Fibroblast of skin of abdomen (primary cell): ENCODE results near the gene CDCA5.
"Not testable (repeated sequence)": the region's sequence is repeated elsewhere in the genome, so short reads cannot be mapped to it uniquely, and the experiment has no call there.

Source experiments
- DNase-seq: peaks from one replicate; pipeline ENCODE4 v3.0.0-alpha.2; 2013

CDCA5 gene

GRCh38 chr11:65118891-65119669 is 35.2 kb upstream of the CDCA5 start:
- not testable (repeated sequence) for DNase-seq

DNA sequence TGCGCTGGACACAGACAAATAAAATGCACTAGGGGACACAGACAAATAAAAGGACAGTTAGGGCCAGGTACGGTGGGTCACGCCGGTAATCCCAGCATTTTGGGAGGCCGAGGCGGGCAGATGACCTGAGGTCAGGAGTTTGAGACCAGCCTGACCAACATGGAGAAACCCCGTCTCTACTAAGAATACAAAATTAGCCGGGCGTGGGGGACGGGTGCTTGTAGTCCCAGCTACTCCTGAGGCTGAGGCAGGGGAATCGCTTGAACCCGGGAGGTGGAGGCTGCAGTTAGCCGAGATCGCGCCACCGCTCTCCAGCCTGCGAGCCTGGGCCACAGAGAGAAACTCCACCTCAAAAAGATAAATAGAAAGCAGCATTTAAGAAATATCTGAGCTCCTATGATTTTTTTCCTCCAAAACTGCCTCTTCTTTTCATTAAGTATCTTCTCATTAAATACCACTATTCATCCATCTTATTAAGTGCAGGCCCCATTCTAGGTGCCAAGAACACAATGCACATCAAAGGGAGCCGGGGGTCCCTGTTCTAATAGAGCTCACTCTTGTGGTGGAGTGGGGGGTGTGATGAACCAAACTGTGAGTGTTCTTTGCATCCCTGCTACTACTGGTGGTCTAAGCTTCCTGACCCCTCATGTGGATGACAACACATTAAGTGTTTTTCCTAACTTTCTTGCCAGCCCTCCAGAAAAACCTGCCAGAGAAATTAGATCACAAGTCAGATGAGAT is 34.4 kb upstream of the CDCA5 start:
- no peak for DNase-seq

DNA sequence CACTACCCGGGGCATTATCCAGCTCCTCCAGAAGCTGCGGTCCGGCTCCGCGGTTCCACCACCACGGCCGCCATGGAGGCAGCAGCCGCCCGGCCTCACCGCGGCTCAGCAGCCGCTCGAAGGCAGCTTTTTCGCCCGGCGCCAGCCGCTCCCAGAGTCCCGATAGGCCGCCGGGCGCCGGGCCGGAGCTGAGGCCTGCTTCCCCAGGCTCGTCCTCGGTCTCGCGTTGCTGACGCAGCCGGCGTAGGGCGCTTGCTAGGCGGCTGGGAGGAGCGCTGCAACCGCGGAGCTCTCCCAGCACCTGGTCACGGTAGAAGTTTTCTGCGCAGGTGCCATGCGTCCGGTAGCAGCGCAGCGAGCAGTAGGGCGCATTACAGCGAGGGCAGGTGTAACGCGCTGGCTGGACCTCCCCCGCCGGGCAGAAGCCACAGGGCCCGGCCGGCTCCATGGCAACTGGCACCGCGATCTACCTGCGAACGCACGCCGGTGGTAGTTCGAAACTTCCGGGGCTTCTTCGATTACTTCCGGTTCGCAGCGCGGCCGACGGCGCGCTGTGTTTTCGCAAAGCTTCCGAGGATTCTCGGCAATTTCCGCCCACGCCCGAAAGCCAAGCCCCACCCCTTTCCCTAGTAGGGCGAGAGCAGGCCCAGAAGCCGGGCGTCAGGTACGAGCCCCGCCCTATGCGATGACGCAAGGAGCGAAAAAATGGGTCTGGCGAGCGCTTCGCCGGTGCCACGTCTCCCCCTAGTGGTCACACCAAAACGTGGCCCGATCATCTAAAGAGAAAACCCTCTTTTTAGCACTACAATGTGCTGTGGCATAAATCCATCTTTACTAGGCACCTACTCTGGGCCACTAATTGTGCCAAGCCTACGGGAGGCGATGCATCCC is 33.6 kb upstream of the CDCA5 start, which contains the start of gene ZNHIT2:
ZNHIT2 (minus strand) TSS at position 496 of the 891 bp plus-strand sequence; CDS start at position 448, 48 bp downstream.
- DNase-seq, result peak; percentile 99

DNA sequence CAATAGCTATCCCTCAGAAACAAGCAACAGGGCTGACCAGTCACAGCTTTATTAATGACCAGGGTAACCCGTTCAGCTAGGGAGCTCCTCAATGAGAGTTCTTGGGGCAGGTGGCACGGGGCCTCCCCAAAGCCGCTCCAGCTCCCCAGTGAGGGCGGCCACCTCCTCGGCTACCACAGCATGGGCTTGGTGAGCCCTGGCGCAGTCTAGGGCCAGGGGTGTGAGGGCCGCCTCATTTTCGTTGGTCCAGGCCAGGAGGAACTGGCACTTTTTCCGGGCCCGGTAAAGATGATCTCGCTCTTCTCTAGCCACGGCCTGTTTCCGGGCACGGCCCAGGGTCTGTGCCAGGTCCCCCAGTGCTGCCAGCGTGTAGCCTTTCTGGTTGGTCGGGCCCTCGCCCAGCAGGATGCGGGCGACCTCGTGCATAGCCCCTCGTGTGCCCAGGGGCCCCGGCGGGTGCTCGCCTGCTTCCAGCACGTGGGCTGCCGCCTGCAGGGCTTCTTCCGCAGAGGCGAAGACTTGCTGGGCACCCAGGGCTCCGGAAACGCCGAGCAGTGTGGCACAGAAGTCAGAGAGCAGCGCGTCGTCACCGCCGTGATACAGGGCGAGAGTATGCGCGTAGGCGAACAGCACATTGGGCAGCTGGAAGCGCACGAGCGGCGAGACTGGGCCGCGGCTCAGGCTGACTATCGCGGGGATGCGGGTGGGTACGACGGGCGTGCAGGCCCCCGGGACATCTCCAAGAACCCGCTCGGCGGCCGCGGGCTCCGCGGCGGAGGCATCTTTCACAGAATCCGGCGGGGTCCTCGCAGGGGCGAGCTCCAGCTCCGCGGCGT is 32.7 kb upstream of the CDCA5 start:
- peak; percentile 37 for DNase-seq

DNA sequence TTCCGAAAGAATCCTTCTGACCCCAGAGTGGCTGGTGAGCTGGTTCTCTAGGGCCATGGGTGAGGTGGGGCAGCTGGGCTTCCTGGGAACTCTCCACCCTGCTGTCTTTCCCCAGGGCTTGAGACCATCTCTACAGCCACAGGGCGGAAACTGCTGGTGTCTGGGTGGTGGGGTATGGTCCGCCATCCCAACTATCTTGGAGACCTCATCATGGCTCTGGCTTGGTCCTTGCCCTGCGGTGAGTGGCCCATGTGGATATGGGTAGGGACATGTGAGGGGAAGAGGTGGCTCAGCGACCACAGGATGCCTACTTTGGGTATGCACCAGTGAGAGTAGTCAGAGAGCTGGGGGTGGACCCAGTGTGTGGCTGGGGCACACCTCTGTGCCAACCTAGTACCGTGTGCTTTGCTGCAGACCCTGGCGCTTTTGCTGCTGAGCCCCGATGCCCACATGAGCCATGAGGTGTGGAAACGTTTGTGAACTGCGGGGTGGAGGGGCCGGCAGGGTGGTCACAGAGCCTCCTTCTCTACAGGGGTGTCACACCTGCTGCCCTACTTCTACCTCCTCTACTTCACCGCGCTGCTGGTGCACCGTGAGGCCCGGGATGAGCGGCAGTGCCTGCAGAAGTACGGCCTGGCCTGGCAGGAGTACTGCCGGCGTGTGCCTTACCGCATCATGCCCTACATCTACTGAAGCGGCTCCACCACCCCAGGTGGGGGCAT is 31.7 kb upstream of the CDCA5 start:
- DNase-seq, result no peak

- no peak for DNase-seq
Measured at GRCh38 chr11:65114538-65115171, 30.8 kb upstream of the CDCA5 start.

DNA sequence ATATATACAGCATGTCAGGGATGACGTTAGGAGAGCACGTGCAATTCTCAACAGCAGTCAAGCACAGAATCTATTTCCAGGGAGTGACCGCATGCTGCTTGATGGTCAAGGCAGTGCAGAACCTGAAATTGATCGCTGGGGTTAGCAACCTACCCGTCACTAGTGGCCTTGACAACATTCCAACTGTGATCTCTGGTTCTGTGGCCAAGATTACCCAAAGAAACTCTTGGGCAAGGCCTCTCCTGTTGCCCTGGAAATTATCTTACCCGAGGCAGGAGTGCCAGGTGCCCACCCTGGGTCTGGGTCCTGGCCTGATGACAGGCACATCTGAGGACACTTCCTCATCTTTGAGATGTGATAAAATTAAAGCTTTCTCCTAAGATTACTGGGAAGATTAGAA is 30.0 kb upstream of the CDCA5 start:
- no peak for DNase-seq

GRCh38 chr11:65113361-65113756 is 29.5 kb upstream of the CDCA5 start:
- no peak for DNase-seq

DNA sequence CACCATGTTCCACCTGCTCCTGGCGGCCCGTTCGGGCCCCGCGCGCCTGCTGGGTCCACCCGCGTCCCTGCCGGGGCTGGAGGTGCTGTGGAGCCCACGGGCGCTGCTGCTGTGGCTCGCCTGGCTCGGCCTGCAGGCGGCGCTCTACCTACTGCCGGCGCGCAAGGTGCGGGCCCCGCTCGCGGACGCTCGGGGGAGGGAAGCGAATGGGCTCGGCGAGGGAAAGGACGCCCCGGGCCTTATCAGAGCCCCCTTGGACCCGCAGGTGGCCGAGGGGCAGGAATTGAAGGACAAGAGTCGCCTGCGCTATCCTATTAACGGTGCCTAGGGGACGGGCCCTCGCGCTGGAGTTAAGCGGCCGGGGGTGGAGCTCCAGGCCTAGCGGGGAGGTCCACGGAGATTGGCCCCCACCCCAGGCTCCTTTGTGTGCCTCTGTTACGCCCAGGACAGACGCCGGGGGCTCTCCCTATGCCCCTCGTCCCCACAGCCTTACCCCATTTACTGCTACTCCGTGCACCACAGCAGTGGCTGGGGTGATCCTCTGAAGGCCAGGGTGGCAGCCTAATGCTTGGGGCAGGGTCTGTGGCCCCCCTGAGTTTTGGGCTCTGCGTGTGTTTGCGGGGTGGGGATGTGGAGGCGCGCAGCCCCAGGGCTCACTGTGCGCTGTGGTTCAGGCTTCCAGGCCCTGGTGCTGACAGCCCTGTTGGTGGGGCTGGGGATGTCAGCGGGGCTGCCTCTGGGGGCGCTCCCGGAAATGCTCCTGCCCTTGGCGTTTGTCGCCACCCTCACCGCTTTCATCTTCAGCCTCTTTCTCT is 28.9 kb upstream of the CDCA5 start:
- no peak for DNase-seq

- peak; percentile 85 for DNase-seq
Measured at GRCh38 chr11:65111744-65112545, 28.1 kb upstream of the CDCA5 start, which contains the start of gene TM7SF2. Gene TM7SF2 (plus strand): TSS chr11:65111872. CDS start chr11:65112016, 144 bp downstream.

DNA sequence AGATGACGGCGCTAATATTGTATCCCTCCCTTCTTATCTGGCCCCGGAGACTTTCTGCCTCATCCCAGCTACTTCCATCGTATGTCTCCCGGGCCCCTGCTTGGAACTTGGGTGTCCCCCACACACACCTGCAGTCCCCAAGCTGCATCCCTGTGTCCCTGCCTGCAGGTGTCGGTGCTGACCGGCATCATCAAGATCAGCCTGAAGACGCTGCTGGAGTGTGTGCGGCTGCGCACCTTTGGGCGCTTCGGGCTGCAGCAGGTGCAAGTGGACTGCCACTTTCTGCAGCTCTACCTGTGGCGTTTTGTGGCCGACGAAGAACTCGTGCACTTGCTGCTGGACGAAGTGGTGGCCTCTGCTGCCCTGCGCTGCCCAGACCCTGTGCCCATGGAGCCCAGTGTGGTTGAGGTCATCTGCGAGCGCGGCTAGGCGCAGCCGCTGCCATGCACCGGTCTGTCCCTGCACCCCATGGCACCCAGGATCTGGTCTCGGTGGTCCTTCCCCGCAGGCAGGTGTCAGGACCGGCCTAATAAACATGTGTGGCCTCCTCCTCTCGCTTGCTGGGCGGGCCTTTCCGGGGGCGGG is 27.4 kb upstream of the CDCA5 start:
- DNase-seq, result no peak

DNA sequence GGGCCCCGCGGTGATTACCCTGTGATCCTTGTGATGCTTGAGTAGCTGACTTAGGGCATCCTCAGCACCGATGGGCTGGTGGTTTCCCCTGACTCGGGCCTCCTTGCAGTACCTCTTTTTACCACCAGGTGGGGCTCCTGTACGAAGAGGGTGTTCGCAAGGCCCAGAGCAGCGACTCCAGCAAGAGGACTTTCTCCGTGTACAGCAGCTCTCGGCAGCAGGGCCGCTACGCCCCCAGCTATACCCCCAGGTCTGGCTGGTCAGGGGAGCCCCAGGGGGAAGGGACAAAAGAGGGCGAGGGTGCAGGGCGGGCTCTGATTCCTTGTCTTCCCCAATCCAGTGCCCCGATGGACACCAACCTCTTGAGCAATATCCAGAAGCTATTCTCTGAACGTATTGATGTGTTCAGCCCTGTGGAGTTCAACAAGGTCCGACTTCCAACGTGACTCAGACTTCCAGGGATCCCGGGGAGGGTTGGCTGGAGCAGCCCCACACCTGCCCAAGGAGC is 26.6 kb upstream of the CDCA5 start:
- peak; percentile 69 for DNase-seq

- no peak for DNase-seq
Measured at GRCh38 chr11:65109231-65110198, 25.7 kb upstream of the CDCA5 start.

DNA sequence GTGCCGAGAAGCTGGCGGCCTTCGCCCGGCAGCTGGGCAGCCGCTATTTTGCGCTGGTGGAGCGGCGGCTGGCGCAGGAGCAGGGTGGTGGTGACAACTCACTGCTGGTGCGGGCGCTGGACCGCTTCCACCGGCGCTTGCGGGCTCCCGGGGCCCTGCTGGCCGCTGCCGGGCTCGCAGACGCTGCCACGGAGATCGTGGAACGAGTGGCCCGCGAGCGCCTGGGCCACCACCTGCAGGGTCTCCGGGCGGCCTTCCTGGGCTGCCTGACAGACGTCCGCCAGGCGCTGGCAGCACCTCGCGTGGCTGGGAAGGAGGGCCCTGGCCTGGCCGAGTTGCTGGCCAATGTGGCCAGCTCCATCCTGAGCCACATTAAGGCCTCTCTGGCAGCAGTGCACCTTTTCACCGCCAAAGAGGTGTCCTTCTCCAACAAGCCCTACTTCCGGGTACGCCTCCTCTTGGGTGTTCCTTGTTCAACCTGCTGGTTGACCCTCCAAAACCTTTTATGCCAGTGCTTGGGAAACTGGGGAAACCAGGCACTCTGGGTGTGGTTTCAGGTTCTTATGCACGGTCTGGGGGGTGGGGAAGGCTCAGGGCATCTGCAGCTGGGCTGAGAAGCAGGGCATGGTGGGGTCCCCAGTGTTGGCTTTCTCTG is 24.8 kb upstream of the CDCA5 start:
- DNase-seq, result no peak

DNA sequence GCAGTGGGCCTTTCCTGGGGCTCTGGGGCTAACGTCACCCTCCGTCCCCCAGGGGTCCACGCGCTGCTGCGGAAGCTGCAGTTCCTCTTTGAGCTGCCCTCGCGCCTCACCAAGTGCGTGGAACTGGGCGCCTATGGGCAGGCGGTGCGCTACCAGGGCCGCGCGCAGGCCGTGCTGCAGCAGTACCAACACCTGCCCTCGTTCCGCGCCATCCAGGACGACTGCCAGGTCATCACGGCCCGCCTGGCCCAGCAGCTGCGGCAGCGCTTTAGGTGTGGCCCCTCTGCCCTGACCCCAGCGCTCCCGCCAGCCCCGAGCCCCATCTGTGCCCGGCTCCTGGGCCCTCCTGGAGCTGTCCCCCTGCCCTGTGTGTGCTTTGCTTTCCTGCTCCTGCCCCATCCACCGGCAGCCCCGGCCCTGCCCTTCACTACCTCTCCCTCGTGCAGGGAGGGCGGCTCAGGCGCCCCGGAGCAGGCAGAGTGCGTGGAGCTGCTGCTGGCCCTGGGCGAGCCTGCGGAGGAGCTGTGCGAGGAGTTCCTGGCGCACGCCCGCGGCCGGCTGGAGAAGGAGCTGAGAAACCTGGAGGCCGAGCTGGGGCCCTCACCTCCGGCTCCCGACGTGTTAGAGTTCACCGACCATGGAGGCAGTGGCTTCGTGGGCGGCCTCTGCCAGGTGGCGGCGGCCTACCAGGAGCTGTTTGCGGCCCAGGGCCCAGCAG is 24.1 kb upstream of the CDCA5 start:
- DNase-seq, result no peak

DNA sequence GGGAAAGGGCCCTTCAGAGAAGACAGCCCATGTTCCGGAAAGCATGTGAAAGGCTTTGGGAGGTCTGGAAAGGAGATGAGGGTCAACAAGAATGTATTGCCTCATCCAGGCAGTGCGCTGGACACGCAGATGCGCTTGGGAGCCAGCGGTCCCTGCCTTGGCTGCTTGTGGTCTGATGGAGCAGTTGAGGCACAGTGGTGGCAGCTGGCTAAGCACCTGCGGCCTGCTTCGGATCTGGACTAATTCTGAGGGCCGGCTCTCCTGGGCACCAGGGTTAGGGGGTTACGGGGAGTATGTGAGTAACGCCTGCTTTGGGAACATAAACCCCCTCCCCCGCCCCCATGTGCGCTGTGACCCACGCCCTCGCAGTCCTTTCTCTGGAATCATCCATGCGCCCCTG is 23.2 kb upstream of the CDCA5 start:
- no peak for DNase-seq
